Dedifferentiated amniotic fluid mesenchymal stem cell (primary cell): Measurements from ENCODE around the gene APOBEC3G.
"Not testable (repeated sequence)": the region's sequence is repeated elsewhere in the genome, so short reads cannot be mapped to it uniquely, and the experiment has no call there.

Source experiments
- DNase-seq: peaks from one replicate; pipeline ENCODE4 v3.0.0-alpha.2; 2016; ENCODE audit errors: extremely low spot score

APOBEC3G gene

DNA sequence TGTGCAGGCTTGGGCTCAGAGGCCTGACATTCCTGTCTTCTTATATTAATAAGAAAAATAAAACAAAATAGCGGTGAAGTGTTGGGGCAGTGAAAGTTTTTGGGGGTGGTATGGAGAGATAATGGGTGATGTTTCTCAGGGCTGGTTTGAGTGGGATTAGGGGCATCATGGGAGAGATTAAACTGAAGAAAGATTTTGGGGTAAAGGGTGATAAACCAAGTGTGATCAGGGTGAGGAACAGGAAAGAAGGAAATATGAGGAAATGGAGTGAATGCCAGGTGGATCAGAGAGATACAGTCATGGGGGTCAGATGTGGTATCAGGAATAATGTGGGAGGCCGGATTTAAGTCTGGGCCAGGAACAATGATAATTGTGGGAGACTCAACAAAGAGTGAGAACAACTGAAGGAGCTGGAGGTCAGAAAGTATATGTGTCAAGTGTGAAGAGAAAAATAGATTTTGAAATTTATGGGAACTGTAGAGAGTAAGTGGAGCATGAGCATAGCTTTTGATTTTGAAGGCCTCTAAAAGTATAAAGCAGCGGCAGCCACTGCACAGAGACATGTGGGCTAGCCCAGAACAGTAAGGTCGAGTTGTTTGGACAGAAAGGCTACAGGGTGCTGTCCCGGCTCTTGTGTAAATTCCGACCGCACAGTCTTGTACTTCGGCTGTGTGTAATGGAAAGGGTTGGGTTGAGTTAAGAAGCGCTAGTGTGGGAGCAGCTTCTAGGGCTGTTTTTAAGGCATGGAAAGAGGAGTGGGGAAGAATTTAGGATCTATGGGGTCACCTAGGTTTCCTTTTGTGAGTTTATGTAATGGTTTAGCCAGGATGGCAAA is 10.4 kb upstream of the APOBEC3G start:
- not testable (repeated sequence) for DNase-seq

DNA sequence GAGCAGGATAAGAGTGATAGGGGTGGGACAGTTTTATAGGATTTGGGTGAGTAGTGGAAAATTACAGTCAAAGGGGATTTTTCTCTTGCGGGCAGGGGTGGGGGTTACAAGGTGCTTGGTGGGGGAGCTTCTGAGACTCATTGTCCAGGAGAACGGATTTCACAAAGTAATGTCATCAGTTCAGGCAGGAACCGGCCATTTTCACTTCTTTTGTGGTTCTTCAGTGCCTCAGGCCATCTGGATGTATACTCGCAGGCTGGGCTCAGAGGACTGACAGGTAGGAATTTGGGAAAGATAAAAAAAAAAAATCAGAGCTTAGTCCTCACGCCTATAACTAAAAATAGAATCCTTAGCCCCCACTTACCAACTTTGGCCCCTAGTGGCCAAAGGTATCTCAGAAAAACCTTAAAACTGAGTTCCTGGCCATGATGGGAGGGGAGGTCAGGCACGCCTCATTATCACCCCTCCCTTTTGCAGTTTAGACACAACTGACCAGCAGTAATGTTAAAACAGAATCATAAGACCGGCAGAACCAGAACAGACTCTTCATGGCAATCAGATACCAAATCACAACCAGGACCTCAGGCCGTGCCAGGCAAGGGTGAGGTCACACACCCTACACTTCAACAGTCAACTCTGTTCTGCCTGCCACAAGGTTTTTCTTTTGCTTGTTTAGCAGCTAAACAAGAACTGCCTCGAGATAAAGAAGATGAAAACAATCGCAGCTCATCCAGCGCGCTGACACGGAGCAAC is 8.9 kb upstream of the APOBEC3G start:
- DNase-seq = no peak

DNA sequence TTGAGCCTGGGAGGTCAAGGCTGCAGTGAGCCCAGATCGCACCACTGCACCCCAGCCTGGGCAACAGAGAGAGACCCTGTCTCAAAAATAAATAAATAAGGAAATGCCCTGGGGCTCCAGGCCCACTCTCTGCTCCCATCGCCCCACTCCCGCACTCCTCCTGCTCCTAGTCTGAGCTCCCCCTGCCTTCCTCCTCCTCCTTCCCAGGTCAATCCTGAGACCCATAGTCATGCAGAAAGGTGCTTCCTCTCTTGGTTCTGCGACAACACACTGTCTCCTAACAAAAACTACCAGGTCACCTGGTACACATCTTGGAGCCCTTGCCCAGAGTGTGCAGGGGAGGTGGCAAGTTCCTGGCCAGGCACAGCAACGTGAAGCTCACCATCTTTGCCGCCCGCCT is 6.9 kb upstream of the APOBEC3G start:
- DNase-seq = no peak

DNA sequence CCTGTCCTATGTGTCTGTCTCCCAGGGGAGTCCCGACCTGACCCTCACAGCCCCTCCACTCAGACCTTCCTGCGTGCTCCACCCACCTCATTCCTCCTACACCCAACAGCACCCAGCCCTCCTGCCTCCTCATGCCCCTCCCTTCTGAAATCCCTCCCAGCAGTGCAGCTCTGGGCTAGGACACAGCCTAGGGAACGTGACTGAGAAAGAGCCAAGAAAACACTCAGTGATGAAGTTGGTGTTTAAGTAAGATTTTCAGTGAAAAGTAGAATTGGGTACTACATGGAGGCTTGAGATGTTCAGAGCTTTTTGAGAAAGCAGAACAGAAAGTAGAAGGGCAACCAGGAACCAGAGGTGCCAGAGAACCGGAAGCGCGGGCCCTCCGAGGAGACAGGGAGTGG is 4.5 kb upstream of the APOBEC3G start:
- not testable (repeated sequence) for DNase-seq

DNA sequence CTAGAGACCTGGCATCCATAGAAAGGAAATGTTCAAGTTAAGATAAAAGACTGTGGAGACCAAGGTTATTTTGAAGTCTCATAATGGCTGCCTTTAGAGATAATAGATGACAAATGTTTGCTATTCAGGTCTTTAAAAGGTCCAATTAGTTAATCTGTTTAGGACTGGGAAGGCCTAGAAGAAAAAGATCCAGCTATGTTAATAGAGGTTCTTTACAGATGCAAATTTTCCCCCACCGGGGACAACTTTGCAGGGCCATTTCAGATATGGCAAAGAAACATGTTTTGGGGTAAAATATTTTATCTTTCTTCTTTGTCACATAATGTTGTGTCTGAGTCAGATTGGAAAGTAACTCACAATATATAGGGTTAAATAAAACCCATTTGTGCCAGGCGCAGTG is 3.1 kb upstream of the APOBEC3G start:
- DNase-seq = no peak

DNA sequence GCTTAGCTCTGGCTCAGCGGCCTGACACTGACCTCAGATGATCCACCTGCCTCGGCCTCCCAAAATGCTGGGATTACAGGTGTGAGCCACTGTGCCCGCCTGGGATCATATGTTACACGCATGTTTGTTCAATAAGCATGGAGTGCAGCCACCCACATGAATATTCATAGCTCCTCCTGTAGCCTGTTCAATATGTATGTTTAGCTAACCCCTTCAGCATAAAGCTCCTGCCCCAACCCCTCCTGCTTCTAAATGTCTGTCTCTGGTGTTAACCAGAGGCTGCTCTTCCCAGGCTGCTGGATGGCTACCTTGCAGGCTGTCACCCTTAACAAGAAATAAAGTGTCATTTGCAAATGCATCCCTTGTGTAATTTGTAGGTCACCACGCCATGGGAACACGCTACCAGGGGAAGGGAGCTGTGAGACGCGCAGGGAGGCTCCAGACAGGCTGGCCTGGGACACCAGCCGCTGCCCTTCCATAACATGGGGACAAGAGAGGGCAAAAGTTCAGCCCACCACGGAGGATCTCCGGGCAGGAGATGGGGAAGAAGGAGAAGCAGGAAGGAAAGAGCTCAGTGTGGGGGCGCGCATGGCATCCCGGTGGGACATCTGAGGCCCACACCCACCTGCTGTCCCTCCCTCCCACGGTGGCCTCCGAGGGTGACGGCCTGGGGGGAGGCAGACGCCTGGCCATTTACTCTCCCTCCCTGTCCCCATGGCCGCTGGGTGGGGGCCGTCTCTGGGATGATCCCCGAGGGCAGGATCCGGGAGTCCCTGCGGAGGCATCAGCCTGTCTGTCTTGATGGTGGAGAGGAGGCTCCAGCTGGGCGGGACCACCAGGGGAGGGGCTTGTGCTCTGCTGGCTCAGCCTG is 685 bp upstream of the APOBEC3G start:
- DNase-seq = not testable (repeated sequence)

DNA sequence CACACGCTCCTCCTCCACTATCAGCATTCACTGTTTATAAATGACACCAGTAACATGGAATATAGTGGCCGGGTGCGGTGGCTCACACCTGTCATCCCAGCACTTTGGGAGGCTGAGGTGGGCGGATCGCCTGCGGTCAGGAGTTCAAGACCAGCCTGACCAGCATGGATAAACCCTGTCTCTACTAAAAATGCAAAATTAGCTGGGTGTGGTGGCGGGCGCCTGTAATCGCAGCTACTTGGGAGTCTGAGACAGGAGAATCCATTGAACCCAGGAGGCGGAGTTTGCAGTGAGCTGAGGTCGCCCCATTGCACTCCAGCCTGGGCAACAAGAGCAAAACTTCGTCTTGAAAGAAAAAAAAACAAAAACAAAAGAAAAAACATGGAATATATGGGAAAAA is 837 bp downstream of the APOBEC3G start:
- DNase-seq = not testable (repeated sequence)

DNA sequence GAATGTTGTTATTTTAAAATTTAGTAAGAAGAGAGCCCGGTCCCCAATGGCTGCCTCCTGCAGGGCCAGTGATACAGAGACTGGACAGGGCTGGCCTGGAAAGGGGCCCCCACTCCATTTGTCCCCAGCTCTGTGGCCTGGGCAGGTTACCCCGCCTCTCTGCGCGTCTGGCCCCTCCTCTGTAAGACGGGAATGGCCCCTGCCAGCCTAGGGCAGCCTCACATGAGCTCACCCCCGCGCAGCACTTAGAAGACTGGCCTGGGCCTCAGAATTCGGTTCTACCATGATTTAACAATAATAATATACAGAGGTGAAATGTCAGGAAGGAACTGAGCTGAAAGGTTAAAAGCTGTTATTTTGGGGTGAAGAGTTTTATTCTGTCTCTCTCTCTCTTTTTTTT is 1.3 kb downstream of the APOBEC3G start:
- DNase-seq = no peak

DNA sequence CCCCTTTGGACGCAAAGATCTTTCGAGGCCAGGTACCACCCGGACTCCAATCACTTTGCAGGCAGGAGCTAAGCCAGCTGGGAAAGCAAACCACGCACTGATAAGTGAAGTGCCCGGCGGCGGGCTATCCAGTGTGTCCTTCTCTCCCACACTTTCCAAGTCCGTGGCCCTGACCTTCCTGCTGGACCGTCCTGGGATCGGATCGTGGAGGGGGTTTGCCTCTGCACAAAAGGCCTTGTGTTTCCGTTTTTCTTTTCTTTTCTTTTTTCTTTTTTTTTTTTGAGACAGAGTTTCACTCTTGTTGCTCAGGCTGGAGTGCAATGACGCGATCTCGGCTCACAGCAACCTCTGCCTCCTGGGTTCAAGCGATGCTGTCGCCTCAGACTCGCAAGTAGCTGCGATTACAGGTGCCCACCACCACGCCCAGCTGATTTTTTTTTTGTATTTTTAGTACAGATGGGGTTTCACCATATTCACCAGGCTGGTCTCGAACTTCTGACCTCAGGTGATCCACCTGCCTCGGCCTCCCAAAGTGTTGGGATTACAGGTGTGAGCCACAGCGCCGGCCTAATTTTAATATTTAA is 2.1 kb downstream of the APOBEC3G start:
- DNase-seq = not testable (repeated sequence)

DNA sequence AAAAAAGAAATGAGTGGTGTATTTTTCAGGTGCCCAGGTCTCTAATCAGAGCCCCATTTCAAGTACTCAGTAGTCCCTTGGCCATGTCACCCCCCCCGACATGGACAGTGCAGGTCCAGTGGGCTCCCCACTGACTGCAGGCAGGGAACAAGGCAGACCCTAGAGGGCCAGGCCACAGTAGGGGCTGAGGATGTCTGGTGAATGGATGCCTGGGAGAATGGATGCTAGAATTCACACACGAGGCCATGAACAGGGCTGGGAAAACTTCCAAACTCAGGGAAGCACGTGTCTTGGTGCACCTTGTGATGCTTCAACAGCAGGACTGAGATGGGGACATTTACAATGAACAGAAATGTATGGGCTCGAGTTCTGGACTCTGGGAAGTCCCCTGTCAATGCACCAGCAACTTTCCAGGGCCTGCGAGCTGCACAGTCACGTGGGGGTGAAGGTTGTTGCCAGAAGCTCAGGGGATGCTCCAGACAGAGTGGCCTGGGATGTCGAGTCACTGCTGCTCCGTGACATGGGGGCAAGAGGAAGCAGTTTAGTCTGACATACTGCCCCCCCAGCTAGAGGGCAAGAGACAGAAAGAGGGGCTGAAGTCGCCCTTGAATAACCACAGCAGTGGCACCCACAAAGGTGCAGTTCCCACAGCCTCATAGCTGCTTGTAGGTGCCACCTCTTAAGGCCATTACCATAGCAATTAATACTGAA is 3.1 kb downstream of the APOBEC3G start:
- no peak for DNase-seq

DNA sequence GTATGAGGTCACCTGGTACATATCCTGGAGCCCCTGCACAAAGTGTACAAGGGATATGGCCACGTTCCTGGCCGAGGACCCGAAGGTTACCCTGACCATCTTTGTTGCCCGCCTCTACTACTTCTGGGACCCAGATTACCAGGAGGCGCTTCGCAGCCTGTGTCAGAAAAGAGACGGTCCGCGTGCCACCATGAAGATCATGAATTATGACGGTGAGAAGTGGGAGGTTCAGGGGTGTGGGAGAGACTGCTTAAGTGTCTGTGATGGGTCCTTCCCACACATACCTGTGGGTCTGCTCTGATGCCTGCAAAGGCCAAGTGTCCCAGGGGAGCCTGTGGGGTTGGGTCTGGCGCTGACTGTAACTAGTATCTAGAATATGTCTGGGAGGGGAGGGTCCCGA is 3.9 kb downstream of the APOBEC3G start:
- DNase-seq = no peak

DNA sequence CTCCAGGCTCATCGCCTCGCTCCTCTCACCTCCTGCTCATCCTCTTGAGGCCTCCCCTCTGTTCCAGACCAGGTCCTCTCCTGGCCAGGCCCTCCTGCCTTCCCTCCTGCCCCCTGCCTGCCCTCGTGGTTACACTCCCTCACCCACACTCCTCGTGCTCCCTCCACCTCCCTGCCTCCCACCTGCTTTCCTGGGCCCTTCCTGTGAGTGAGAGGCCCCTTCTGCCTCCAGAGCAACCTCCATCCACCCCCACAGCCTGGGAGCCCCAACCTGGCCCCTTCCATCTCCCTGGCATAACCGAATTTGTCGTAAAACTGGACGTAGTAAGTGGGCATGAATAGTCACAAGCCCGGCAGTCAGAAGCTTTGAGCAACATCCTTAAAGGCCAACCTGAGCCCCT is 4.5 kb downstream of the APOBEC3G start:
- DNase-seq = no peak

DNA sequence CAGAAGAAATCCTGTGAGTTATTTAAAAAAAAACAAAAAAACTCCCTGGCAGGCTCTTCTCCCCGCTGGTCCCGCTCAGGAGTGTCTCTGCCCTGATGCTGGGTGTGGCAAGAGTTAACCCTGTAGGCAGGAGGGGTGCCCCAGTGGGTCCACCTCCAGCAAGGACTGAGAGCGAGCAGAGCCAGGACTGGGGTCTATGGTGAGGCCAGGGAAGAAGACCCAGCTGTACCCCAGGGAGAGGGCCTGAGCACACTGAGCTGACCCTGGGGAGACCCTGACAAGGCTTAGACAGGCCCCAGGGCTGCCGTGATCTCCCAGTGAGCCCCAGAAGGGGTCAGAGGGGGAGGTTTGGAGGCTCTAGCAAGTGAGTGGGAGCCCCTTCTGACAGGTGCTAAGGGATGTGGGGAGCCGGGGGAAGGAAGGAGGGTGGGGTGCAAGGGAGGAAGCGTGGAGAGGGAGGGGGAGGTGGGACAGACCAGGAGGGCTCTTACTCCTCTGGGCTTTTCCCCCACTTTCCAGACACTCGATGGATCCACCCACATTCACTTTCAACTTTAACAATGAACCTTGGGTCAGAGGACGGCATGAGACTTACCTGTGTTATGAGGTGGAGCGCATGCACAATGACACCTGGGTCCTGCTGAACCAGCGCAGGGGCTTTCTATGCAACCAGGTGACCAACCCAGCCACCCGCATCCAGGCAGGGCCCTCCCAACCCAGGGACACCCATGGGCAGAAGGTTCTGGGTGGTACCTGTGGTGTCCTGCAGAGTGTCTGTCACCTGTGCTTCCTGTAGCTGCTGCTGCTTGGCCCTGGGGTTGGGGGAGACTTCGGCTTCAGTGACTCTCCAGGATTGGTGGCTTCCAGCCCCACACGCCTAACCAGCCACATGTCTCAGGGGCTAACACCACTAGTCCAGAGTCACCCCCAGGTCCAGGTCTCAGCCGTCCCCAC is 6.4 kb downstream of the APOBEC3G start:
- no peak for DNase-seq

DNA sequence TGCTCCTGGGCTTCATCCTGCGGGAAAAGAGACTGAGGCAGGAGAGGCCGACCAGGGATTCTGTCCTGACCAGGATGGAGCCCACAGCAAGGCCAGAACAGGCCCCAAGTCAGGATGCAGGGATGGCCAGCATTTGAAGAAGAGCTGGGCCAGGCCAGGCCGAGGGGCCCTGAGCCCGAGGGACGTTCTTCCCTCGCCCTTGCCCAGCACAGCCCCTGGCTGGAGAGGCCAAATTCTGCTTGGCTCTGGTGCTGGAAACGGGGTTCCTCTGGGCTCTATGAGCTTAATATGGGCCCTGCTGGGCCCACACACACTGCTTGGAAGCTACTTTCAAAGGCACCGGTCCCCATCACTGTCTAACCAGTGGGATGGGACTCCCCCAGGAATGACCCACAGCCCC is 7.6 kb downstream of the APOBEC3G start:
- no peak for DNase-seq

DNA sequence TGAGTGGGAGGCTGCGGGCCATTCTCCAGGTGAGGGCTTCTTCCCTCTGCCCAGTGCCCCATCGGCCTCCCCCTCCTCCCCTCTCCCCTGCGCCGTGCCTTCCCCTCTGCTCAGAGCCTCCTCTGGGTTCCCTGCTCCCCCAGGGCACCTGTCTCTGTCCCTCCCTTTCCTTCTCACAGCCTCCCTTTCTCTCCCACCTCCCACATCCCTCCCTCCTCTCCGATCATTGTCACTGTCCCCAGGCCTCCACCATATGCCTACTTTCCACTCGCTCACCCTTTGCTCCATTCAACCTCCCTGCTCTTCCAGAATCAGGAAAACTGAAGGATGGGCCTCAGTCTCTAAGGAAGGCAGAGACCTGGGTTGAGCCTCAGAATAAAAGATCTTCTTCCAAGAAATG is 10.0 kb downstream of the APOBEC3G start:
- no peak for DNase-seq

DNA sequence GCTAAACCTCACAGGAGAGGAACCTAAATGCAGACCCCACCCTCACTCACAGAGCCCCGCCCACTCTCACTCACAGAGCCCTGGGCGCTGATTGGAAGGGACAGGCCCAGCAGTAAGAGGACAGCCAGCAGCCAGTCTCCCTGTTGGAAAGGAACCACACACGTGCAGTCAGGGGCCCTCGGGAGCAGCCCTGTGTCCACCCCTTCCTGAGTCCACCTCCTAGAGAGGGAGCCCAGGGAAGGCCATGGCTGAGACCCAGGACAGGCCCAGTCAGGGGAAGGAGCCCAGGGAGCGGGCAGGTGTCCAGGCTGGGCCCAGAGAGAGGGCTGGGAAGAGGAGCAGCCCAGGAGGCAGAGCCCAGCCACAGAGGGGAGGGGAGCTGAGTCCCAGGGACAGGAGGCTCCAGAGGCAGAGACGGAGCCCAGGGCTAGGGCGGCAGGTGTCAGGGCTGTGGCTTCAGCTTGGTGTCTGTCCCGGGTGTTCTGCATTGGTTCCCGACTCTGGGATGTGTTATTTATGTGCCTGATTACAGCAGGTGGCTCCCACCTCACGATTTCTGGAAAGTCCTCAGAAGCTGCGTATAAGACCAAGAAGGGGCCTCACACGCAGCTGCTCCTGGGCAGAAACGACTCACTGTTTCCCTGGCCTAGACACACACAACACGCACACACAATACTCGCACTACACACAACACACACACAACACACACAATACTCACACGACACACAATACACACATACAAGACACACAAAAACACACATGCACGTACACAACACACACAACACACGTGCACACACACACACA is 11.0 kb downstream of the APOBEC3G start:
- no peak for DNase-seq

DNA sequence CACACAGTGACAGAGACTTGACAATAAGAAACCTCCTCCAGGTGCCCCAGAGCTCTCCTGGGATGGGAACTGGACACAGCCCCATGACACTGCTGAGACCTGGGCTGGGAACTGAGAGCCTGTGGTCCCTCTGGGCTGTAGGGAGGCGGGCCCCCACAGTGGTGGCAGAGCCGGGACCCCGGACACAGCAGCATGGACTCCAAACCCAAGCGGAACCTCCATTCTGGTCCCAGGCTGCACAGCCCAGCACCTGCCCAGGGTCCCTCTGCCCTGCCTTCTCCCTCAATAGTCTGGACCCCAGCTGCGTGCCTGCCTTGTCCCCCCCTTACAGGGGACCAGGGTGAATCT is 11.6 kb downstream of the APOBEC3G start:
- DNase-seq = no peak

DNA sequence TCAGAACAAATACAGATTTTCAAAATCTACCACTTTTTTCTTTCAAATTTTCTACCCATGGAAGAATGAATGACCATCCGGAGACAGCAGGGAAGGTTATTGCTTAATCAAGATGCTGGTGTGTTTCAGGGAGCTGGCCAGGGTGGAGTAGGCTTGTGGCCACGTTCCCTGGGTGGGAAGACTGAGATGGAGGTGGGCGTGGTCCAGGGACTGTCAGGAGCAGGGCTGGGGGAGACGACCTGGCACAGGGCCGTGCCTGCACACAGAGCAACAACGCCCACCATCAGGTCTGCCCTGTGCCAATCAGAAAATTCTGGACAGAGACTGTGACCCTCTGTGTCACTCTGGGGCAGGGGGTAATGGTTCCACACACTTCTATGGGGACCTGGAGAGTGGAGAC is 12.9 kb downstream of the APOBEC3G start:
- no peak for DNase-seq

DNA sequence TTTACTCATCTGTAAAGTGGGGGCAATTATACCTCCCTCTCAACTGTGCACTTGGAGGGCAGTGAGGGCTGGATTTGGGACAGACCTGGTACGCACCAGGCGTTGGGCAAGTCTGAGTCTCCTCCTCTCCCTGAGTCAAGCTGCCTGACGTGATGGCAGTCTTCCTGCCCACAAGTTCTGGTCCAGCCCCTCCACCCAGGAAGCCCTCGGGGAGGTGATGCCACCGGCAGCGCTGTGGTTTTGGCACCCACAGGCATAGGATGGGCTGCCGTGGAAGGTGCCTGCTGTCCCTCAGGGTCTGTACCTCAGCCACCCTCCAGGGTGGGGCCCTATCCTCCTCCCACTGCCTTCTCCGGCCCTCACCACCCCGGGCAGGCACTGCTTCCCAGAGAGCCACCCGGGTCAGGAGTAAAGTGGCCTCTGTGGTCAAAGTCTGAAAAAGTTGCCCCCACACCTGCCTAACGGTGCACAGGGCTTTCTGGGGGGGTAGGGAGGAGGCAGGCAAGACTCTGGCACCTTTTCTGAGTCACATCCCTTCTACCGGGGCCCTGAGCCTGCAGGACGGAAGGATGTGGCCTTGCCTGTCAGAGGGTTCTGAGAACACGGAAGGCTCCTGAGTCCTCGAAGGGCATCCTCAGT is 13.5 kb downstream of the APOBEC3G start:
- no peak for DNase-seq
